ENCODE results near the gene ANKS1B.
"Not testable (repeated sequence)": the region's sequence is repeated elsewhere in the genome, so short reads cannot be mapped to it uniquely, and the experiment has no call there.

Gene ANKS1B

DNA sequence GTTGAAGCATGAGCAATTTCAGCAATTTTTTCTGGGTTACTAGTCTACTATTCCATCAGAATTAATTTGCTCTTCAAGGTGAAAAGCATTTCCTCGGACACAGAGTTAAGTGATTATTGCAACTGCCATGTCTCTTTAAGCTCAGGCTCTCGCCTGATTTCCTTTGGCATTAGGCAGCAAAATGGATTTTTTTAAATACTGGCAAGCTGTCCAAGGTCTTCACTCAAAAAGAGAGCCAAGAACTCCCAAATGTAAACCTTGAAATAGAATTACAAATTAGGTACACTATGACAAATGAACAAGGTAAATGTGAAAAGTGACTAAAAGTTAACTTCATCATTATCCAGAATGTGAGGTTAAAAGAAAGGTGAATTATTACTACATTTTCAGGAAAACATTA lies 225.3 kb downstream of the ANKS1B start:
- DNase-seq (ENCODE audit: low read depth): no peak

DNA sequence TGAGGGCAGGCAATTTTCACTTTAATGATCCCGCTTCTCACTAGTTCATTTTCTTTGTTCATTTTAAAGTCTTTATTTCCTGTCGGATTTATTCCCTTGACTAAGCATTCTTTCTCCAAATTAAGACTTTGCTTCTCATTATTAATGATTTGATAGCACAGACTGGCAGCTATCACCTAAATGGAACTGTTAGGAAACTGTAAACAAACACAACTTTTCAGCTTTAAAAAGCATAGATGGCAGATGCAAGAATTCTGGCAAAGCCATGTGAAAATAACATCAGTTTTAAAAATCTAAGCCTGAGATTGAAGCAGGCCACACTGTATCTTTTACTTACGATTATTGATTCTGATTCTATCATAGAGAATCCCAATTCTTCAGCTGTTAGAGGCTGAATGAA lies 225.7 kb downstream of the ANKS1B start:
- DNase-seq (ENCODE audit: low read depth): no peak

DNA sequence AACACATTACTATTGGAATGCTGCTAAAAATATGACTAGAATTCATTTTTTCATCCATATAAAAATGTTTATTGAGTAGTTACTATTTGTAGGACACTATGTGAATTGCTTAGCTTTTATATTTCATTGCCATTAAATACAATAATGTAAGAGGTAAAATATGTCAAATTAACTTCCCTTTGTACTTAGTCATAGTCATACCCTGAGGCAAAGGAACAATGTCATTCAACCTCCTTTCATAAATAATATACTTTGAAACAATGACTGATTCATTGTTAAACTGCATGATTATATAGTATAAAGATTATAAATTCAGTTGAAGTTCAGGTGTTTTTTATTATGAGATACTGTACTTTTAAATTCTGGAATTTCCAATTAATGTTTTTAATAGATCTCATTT lies 232.0 kb downstream of the ANKS1B start:
- no peak for DNase-seq (ENCODE audit: low read depth)

- DNase-seq (ENCODE audit: low read depth): no peak
Observed at GRCh38 chr12:99746538-99746937, 238.2 kb downstream of the ANKS1B start.

GRCh38 chr12:99745895-99746294 lies 238.8 kb downstream of the ANKS1B start:
- DNase-seq (ENCODE audit: low read depth): no peak

DNA sequence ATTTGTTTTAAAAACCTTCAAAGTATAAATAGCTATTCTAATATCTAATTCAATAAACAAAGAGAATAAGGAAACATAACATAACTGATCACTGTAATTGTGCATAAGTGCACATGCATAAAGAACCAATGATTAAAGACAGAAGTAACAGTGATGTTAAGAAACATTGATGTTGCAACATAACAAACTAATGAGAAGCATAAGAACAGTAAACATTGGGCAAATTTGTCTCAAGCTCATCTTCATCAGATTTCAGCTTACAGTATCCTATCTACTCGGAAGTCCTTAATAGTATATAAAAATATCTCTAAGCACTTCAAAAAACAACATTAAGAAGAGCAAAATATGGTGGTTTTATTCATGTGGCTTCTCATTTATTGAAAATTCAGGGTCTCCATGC lies 239.6 kb downstream of the ANKS1B start:
- DNase-seq (ENCODE audit: low read depth): no peak

DNA sequence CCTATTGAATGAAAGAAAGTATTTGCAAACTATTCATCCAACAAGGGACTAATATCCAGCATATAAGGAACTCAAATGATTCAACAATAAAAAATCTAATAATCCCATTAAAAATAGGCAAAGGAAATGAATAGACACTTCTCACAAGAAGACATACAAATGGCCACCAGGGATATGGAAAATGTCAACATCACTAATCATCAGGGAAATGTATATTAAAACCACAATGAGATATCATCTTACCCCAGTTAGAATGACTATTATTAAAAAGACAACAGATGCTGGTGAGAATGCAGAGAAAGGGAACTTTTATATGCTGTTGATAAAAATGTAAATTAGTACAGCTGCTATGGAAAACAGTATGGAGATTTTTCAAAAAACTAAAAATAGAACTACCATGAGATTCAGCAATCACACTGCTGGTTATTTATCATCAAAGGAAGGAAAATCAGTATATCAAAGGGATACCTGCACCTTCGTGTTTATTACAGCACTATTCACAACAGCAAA lies 247.9 kb downstream of the ANKS1B start:
- DNase-seq (ENCODE audit: low read depth): no peak

- no peak for DNase-seq (ENCODE audit: low read depth)
Observed at GRCh38 chr12:99732131-99732530, 252.6 kb downstream of the ANKS1B start.

- no peak for DNase-seq (ENCODE audit: low read depth)
Observed at GRCh38 chr12:99722690-99723486, 261.8 kb downstream of the ANKS1B start.

- DNase-seq (ENCODE audit: low read depth): no peak
Observed at GRCh38 chr12:99721715-99722275, 262.9 kb downstream of the ANKS1B start.

DNA sequence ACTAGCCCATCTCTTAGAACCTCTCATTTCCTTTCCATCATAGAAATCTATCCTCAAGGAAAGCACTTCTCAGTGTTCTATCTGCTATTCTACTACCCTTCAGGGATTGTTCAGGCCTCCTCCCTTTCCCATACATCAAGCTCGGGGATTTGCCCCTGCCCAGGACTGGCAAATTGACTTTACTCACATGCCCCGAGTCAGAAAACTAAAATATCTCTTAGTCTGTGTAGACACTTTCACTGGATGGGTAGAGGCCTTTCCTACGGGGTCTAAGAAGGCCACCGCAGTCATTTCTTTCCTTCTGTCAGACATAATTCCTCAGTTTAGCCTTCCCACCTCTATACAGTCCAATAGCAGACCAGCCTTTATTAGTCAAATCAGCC lies 264.7 kb downstream of the ANKS1B start:
- not testable (repeated sequence) for DNase-seq (ENCODE audit: low read depth)

- DNase-seq (ENCODE audit: low read depth): not testable (repeated sequence)
Observed at GRCh38 chr12:99719411-99720082, 265.2 kb downstream of the ANKS1B start.

- not testable (repeated sequence) for DNase-seq (ENCODE audit: low read depth)
Observed at GRCh38 chr12:99715841-99716510, 268.8 kb downstream of the ANKS1B start.

GRCh38 chr12:99714921-99715320 lies 269.8 kb downstream of the ANKS1B start:
- DNase-seq (ENCODE audit: low read depth): not testable (repeated sequence)

GRCh38 chr12:99713946-99714520 lies 270.7 kb downstream of the ANKS1B start:
- no peak for DNase-seq (ENCODE audit: low read depth)

DNA sequence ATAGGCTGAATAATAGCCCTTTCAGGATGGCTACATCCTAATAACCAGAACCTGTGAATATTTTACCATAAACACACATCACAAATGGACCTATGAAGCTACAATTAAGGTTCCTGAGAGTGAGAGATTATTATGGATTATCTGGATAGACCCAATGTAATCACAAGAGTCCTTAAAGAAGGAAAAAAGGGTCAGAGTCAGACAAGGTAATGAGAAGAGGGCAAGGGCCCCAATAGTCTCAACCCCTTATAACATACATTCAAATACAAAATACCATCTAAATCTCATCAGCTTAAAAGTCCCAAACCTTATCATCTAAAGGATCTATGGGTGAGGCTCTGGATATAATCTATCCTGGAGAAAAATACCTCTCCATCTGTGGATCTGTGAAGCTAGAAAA lies 272.5 kb downstream of the ANKS1B start:
- no peak for DNase-seq (ENCODE audit: low read depth)

- DNase-seq (ENCODE audit: low read depth): no peak
Observed at GRCh38 chr12:99711246-99711645, 273.5 kb downstream of the ANKS1B start.

- DNase-seq (ENCODE audit: low read depth): no peak
Observed at GRCh38 chr12:99709619-99710018, 275.1 kb downstream of the ANKS1B start.

DNA sequence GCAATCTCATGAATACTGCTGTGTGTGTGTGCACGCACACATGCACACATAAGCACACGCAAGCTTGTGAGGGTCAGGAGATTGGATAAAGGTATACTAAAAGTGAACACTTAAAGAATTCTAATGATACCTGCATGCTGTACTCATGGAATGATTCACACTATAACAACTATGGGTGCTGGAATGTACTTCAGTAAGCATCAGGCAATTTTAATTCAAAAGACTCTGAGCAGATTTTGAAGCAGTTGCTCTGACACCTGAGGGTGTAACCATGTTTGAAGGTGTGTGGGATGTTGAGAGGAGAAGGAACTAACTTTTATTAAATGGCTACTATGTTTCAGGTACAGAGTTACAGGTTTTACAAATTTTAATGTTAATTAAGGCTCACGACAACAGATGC lies 275.6 kb downstream of the ANKS1B start:
- no peak for DNase-seq (ENCODE audit: low read depth)

- no peak for DNase-seq (ENCODE audit: low read depth)
Observed at GRCh38 chr12:99707883-99708282, 276.9 kb downstream of the ANKS1B start.

DNA sequence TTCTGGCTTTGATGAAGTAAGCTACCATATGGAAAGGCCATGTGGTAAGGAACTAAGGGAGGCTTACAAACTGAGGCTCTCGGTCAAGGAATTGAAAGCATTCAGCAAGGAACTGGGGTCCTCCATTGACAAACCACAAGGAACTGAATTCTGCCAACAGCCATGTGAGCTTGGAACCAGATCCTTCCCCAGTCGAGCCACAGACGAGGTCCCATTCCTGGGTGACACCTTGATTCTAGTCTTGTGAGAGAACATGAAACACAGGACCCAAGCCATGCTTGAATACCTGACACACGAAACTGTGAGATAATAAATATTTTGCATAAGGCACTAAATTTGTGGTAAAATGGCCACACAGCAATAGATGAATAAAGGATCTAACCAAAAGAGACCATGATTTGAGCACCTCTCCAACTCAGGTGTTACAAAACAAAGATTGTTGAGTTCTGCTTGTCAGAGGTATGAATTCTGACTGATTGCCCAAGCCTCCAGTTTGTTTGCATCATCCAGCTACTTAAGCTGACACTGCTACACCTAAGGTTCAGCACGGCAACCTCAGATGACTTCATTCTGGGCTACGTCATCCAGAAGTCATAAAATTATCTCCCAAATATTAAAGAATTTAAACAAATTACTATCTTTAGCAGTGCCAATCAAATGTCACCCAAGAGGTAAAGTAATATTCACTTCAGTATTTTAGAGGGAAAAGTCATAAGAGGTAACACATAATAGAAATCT lies 277.8 kb downstream of the ANKS1B start:
- no peak for DNase-seq (ENCODE audit: low read depth)

Data from stromal cell of bone marrow (primary cell).